ENCODE measurements around the gene APOD. TPM values are rescaled to one million over a fixed set of nuclear protein-coding genes. Genes with fewer than 3 reads are reported as not detected.

APOD gene
- polyA plus RNA-seq, 1 experiment, result 8.3 TPM

DNA sequence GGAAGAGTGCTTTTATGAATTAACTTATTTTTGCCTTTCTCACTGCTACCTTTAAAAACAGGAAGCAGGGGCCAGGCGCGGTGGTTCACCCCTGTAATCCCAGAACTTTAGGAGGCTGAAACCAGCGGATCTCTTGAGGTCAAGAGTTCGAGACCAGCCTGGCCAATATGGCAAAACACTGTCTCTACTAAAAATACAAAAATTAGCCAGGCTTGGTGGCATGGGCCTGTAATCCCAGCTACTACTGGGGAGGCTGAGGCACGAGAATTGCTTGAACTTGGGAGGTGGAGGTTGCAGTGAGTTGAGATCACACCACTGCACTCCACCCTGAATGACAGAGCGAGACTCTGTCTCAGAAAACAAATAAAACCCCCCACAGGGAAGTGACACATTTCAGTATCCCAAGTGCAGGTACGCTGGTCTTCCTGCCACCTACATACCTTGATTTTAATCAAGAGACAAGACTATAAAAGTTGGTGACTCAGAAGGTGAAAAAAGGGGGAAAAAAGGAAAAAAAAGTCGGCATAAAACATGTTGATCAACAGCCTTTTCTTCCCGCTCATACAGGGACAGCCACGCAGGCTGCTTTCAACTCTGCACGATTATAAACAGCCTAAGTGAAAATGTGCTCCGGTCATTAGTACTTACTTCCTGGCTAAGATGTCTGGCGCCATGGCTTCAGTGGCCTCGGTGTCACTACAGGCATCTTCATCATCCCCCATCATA is 59.4 kb downstream of the APOD start:
- ChIA-PET CTCF (interaction anchor here (7.4 kb wide), 1 partner anchor 251 kb away, joined by 160 read pairs; the partner anchor contains the start of gene XXYLT1), POLR2A (no interaction called here)
- DNase-seq (ENCODE audit: low read depth), result no peak
- no peaks in the 10 kb centered on the region for H3K27me3 ChIP-seq (ENCODE audit: control insufficient read depth, insufficient read depth, low read length)
- H3K36me3 ChIP-seq (ENCODE audit: control insufficient read depth, insufficient read depth, low read length), result peaks cover 3% of the 10 kb centered on the region
- no peak overlapping the region for H3K4me3 ChIP-seq (ENCODE audit: low read depth, low read length)
- TF ChIP-seq, protein P1, sequence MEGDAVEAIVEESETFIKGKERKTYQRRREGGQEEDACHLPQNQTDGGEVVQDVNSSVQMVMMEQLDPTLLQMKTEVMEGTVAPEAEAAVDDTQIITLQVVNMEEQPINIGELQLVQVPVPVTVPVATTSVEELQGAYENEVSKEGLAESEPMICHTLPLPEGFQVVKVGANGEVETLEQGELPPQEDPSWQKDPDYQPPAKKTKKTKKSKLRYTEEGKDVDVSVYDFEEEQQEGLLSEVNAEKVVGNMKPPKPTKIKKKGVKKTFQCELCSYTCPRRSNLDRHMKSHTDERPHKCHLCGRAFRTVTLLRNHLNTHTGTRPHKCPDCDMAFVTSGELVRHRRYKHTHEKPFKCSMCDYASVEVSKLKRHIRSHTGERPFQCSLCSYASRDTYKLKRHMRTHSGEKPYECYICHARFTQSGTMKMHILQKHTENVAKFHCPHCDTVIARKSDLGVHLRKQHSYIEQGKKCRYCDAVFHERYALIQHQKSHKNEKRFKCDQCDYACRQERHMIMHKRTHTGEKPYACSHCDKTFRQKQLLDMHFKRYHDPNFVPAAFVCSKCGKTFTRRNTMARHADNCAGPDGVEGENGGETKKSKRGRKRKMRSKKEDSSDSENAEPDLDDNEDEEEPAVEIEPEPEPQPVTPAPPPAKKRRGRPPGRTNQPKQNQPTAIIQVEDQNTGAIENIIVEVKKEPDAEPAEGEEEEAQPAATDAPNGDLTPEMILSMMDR (IDR thresholded peaks at IDR 0.05; ENCODE audit: insufficient read depth, low read depth, low read length), result no peak

DNA sequence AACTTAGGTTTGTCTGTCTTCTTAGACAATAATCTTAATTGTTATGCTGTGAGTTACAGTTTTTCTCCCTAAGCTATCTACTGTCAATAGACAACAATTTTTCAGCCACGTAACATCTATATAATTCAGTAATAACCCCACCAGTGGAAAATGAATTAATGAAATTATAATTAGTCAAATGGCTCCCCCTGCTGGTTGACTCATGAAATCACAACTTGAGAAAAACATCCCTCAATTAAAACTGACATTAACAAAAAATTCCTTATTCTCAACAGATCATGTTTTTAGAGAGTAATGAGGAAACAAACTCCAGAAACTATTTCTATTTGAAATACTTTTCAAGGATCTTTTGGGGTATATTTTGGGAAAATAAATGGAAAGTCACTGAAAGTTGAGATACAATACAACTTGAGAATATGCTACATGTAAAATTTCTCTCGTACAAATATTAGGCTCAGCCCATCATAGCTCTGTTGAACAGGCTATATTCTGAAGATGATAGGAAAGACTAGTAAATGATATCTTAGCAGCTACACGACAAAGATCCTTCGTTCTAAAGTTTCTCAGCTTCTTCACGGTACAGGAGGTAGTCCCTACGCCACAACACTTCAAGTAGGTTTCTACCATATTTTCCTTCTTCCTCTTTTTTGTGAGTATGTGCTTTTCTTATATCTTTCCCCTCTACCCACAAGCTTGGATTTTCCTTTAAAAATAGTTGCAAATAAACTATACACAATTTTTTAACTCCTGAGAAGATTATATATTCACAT is 61.3 kb downstream of the APOD start:
- DNase-seq (ENCODE audit: low read depth), result no peak
- Histone ChIP-seq H3K4me3 (ENCODE audit: low read depth, low read length) (no peak overlapping the region), H3K27me3 (ENCODE audit: control insufficient read depth, insufficient read depth, low read length) (no peaks in the 10 kb centered on the region), H3K36me3 (ENCODE audit: control insufficient read depth, insufficient read depth, low read length) (peaks cover 3% of the 10 kb centered on the region)
- ChIA-PET POLR2A (no interaction called here), CTCF (interaction anchor here (0.7 to 7.4 kb wide), 14 partner anchors 8 to 850 kb away, joined by 3 to 160 read pairs (median 4); partner anchors contain the start of genes ACAP2, LSG1 and XXYLT1)
- TF ChIP-seq, protein P1 (IDR thresholded peaks at IDR 0.05; ENCODE audit: insufficient read depth, low read depth, low read length), result peak; percentile 49

Small RNAs within 50 kb of the gene (small RNA-seq; reads per million reads assigned to genes)
- gene RN7SL73P (ENCODE audit: insufficient read length, low read depth, low replicate concordance) (not detected), gene RNU6ATAC24P (ENCODE audit: insufficient read length, low read depth, low replicate concordance) (not detected)

Other genes starting within 250 kb of the APOD start
- gene ACAP2, start 140.9 kb downstream of the APOD start, polyA plus RNA-seq (2011; rRNA removed), result 12.5 and 28.7 TPM in 2 replicates
- gene PPP1R2, start 40.6 kb downstream of the APOD start, polyA plus RNA-seq (2011; rRNA removed), result 41.9 and 140 TPM in 2 replicates
- gene MUC20, start 137.0 kb upstream of the APOD start, polyA plus RNA-seq (2011; rRNA removed), result 0.17 and 0.48 TPM in 2 replicates
- gene MUC4, start 228.0 kb upstream of the APOD start, polyA plus RNA-seq (2011; rRNA removed), result not detected in 2 replicates

Measured in BJ (cell line).